Measurements from ENCODE around the gene GOLGA6L7. TPM values are rescaled to one million over a fixed set of nuclear protein-coding genes. Genes with fewer than 3 reads are reported as not detected.
"Not testable (repeated sequence)": the region's sequence is repeated elsewhere in the genome, so short reads cannot be mapped to it uniquely, and the experiment has no call there.

Gene GOLGA6L7, protein sequence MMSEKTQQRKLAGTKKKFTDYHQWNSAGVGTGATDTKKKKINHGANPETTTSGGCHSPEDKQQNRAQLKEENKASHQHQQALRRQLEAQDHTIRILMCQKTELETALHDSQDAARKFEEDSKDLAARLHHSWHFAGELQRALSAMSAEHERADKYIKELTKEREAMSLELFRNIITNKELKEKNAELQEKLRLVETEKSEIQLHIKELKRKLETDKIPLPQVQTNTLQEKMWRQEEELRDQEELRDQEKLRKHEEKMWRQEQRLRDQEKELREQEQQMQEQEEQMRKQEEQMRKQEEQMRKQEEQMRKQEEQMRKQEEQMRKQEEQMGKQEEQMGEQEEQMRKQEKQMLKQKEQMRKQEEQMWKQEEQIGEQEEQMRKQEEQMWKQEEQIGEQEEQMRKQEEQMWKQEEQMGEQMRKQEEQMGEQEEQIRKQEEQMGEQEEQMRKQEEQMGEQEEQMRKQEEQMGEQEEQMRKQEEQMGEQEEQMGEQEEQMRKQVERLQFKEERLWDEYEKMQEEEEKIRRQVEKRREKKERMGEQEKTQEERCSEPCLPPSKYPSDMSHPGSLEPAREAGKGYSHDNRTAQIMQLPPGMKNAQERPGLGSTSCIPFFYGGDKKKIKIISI
- not detected in 2 replicates for total RNA-seq (2021)
- not detected for Bru-seq, nascent RNA
- not detected for BruChase-seq, experiment 1, labeled RNA remaining after a 2-hour chase
- not detected for BruChase-seq, experiment 2, labeled RNA remaining after a 6-hour chase
- long read RNA-seq = 0 reads

DNA sequence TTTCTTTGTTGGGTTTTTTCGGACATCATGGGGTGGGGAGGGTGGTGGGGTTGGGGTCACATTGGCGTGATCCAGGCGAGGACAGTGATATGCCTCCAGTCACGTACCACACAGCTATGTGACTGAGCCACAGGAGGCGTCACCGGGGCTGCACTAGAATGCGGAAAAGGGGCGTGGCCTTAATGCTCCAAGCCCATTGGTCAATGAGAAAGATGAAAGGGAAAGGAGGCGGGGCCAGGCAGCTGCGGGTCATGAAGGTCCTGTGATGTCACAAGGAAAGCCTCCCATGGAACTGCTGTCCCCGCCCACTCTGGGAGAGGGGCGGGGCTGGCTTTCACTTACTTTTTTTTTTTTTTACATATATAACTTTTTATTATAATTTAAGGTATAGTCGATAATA, at the start of gene GOLGA6L7:
Gene GOLGA6L7, minus strand, starts transcription at position 124 of the 400 bp plus-strand sequence. Its CDS starts 95 bp downstream, at position 29.
- CTCF ChIA-PET; DNase-seq; H3K27ac ChIP-seq; H3K4me3 ChIP-seq; H4K20me1 ChIP-seq (ENCODE audit: insufficient read depth); H3F3A ChIP-seq (ENCODE audit: insufficient read depth, low read depth); H3K27me3 ChIP-seq (ENCODE audit: insufficient read depth, low read depth); H3K4me1 ChIP-seq (replicated peaks; ENCODE audit: insufficient read depth); H3K9me3 ChIP-seq (ENCODE audit: insufficient read depth, low read depth); H3K36me3 ChIP-seq (ENCODE audit: low read depth); H2AFZ ChIP-seq; BruUV-seq (replicated peaks); intact Hi-C loops (cut with micrococcal nuclease; ENCODE audit: unreplicated experiment); H3K79me2 ChIP-seq (ENCODE audit: low read depth); POLR2A ChIA-PET (ENCODE audit: unreplicated experiment); H3K4me2 ChIP-seq; H3K9me2 ChIP-seq (ENCODE audit: insufficient read depth): not testable (repeated sequence)

DNA sequence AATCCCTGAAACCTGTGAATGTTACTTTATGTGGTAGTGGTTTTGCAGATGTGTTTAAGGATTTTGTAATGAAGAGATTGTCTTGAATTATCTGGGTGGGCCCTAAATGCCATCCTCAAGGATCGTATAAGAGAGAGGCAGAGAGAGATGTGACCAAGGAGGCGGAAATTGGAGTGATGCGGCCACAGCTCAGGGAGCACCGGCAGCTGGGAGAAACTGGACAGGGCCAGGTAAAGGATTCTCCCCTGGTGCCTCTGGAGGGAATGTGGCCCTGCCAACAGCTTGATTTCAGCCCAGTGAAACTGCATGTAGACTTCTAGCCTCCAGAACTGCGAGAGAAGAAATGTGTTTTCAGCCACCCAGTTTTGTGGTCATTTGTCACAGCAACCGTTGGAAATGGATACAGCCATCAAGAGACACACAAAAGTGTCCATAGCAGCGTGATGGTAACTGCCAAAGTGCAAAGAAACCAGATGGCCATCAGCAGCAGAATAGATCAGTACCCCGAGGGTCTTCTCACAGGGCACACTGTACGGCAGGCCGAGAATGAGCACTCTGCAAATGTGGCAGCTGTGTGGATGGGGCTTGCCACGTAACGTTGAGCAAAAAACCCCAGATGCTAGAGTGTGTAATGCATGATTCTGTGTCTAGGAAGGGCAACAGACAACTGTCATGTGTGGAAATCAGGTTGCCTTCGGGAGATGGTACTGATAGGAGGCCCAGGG, 49.6 kb upstream of the GOLGA6L7 start:
- CTCF ChIA-PET = no interaction called here
- POLR2A ChIA-PET (ENCODE audit: unreplicated experiment) = no interaction called here
- Histone ChIP-seq H3K79me2 (ENCODE audit: low read depth) (no peaks in the 10 kb centered on the region), H3K4me2 (no peak overlapping the region), H3K27ac (no peak overlapping the region), H3K27me3 (ENCODE audit: insufficient read depth, low read depth) (peaks cover 50% of the 10 kb centered on the region), H4K20me1 (ENCODE audit: insufficient read depth) (no peaks in the 10 kb centered on the region), H3K9me3 (ENCODE audit: insufficient read depth, low read depth) (no peaks in the 10 kb centered on the region), H3K4me3 (no peak overlapping the region), H2AFZ (no peak overlapping the region), H3F3A (ENCODE audit: insufficient read depth, low read depth) (no peaks in the 10 kb centered on the region), H3K36me3 (ENCODE audit: low read depth) (no peaks in the 10 kb centered on the region), H3K4me1 (replicated peaks; ENCODE audit: insufficient read depth) (no peaks in the 10 kb centered on the region), H3K9me2 (ENCODE audit: insufficient read depth) (no peaks in the 10 kb centered on the region)
- intact Hi-C loops (cut with micrococcal nuclease; ENCODE audit: unreplicated experiment) = no loop called here
- DNase-seq = no peak
- no TSS peak for BruUV-seq (replicated peaks)
- TF ChIP-seq, protein P1, sequence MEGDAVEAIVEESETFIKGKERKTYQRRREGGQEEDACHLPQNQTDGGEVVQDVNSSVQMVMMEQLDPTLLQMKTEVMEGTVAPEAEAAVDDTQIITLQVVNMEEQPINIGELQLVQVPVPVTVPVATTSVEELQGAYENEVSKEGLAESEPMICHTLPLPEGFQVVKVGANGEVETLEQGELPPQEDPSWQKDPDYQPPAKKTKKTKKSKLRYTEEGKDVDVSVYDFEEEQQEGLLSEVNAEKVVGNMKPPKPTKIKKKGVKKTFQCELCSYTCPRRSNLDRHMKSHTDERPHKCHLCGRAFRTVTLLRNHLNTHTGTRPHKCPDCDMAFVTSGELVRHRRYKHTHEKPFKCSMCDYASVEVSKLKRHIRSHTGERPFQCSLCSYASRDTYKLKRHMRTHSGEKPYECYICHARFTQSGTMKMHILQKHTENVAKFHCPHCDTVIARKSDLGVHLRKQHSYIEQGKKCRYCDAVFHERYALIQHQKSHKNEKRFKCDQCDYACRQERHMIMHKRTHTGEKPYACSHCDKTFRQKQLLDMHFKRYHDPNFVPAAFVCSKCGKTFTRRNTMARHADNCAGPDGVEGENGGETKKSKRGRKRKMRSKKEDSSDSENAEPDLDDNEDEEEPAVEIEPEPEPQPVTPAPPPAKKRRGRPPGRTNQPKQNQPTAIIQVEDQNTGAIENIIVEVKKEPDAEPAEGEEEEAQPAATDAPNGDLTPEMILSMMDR (conservative IDR thresholded peaks at IDR 0.05) = no peak

DNA sequence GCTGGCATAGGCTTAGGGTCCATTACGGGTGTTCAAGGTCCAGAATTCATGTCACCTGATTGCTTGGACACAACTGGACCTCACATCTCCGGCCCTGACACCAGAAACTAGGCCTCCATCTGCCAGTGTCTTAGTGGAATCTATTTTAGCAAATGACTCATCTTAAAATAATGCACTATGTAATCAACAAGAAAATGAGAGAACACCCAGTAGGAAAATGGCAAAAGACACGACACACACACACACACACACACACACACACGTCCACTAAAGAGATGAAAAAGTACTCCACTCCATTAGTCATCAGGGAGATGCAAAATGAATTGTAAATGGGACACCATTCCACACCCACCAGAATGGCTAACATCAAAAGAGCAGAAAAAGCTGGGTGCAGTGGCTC, 48.5 kb upstream of the GOLGA6L7 start:
- Histone ChIP-seq H3F3A (ENCODE audit: insufficient read depth, low read depth) (no peaks in the 10 kb centered on the region), H2AFZ (no peak overlapping the region), H3K79me2 (ENCODE audit: low read depth) (no peaks in the 10 kb centered on the region), H4K20me1 (ENCODE audit: insufficient read depth) (no peaks in the 10 kb centered on the region), H3K27me3 (ENCODE audit: insufficient read depth, low read depth) (peaks cover 47% of the 10 kb centered on the region), H3K4me3 (no peak overlapping the region), H3K9me2 (ENCODE audit: insufficient read depth) (no peaks in the 10 kb centered on the region), H3K4me1 (replicated peaks; ENCODE audit: insufficient read depth) (no peaks in the 10 kb centered on the region), H3K9me3 (ENCODE audit: insufficient read depth, low read depth) (no peaks in the 10 kb centered on the region), H3K27ac (no peak overlapping the region), H3K4me2 (no peak overlapping the region), H3K36me3 (ENCODE audit: low read depth) (no peaks in the 10 kb centered on the region)
- TF ChIP-seq, protein P1 (conservative IDR thresholded peaks at IDR 0.05) = no peak
- TF ChIP-seq EZH2 (IDR thresholded peaks at IDR 0.05; ENCODE audit: low read depth) = no peak
- POLR2A ChIA-PET (ENCODE audit: unreplicated experiment) = no interaction called here
- intact Hi-C loops (cut with micrococcal nuclease; ENCODE audit: unreplicated experiment) = no loop called here
- no TSS peak for BruUV-seq (replicated peaks)
- DNase-seq = no peak
- CTCF ChIA-PET = no interaction called here

Data from PC-9 (cell line).